Neural cell (in vitro differentiated cells): ENCODE data around the gene NOMO2. TPM values are rescaled to one million over a fixed set of nuclear protein-coding genes. Genes with fewer than 3 reads are reported as not detected.
"Not testable (repeated sequence)": the region's sequence is repeated elsewhere in the genome, so short reads cannot be mapped to it uniquely, and the experiment has no call there.

ENCODE experiments used
- H2AFZ ChIP-seq: fragments of 200-600, 300-800 bp; sonication (generic), shearing (Covaris generic); 2 replicates; pipeline ENCODE4 v1.6.0; 2014; ENCODE audit warnings: low read depth, mild to moderate bottlenecking, antibody characterized with exemption, low read length, moderate library complexity
- H3F3A ChIP-seq: fragments of 200-600 bp; shearing (Covaris generic); 2 replicates; pipeline ENCODE4 v1.6.1; 2016; ENCODE audit warnings: mild to moderate bottlenecking, moderate library complexity, mixed read lengths, antibody characterized with exemption, low read length; ENCODE audit not compliant: insufficient read depth, poor library complexity, severe bottlenecking
- H3K27ac ChIP-seq: fragments of 200-600, 300-800 bp; sonication (generic), shearing (Covaris generic); 2 replicates; pipeline ENCODE4 v1.5.1; 2014; ENCODE audit warnings: mild to moderate bottlenecking, low read length, moderate library complexity
- H3K27me3 ChIP-seq: fragments of 300-800, 200-600 bp; sonication (generic), shearing (Covaris generic); 2 replicates; pipeline ENCODE4 v1.6.0; 2014; ENCODE audit warnings: mild to moderate bottlenecking, low read depth, low read length, moderate library complexity; ENCODE audit not compliant: insufficient read depth
- H3K36me3 ChIP-seq: fragments of 300-800, 200-600 bp; sonication (generic), shearing (Covaris generic); 2 replicates; pipeline ENCODE4 v1.5.1; 2014; ENCODE audit warnings: mild to moderate bottlenecking, antibody characterized with exemption, low read length, moderate library complexity; ENCODE audit not compliant: insufficient read depth
- H3K4me2 ChIP-seq: fragments of 300-800, 200-600 bp; sonication (generic), shearing (Covaris generic); 2 replicates; pipeline ENCODE4 v1.6.0; 2014; ENCODE audit warnings: mild to moderate bottlenecking, low read length
- H3K4me3 ChIP-seq: fragments of 300-800, 200-600 bp; sonication (generic), shearing (Covaris generic); 2 replicates; pipeline ENCODE4 v1.5.1; 2014; ENCODE audit warnings: mild to moderate bottlenecking, low read length, moderate library complexity
- H3K79me2 ChIP-seq: fragments of 200-600 bp; shearing (Covaris generic); replicated peaks from 2 replicates; pipeline ENCODE4 v1.6.0; 2014; ENCODE audit warnings: mild to moderate bottlenecking, low read length, moderate library complexity; ENCODE audit not compliant: insufficient read depth
- H3K9ac ChIP-seq: fragments of 300-800, 200-600 bp; sonication (generic), shearing (Covaris generic); 2 replicates; pipeline ENCODE4 v1.6.1; 2016; ENCODE audit warnings: mild to moderate bottlenecking, low read length, mixed read lengths
- H3K9me2 ChIP-seq: fragments of 200-600 bp; shearing (Covaris generic); 2 replicates; pipeline ENCODE4 v1.6.1; 2016; ENCODE audit warnings: mild to moderate bottlenecking, low read length, mixed read lengths; ENCODE audit not compliant: insufficient read depth
- H3K9me3 ChIP-seq: fragments of 200-600, 300-800 bp; sonication (generic), shearing (Covaris generic); 2 replicates; pipeline ENCODE4 v1.6.1; 2016; ENCODE audit warnings: mild to moderate bottlenecking, mixed run types, low read length, moderate library complexity, mixed read lengths
- H4K20me1 ChIP-seq: fragments of 200-600 bp; shearing (Covaris generic); 2 replicates; pipeline ENCODE4 v1.6.1; 2016; ENCODE audit warnings: mild to moderate bottlenecking, mixed run types; ENCODE audit not compliant: insufficient read depth
- polyA plus RNA-seq: library from polyadenylated mRNA; depleted of rRNA; stranded (reverse); fragments of >200 nt; gene quantifications from 2 replicates; pipeline ENCODE4 v1.2.3, GENCODE V29; 2014

NOMO2 gene
- polyA plus RNA-seq, 1 donor from 2014 or later: 55.8 TPM

DNA sequence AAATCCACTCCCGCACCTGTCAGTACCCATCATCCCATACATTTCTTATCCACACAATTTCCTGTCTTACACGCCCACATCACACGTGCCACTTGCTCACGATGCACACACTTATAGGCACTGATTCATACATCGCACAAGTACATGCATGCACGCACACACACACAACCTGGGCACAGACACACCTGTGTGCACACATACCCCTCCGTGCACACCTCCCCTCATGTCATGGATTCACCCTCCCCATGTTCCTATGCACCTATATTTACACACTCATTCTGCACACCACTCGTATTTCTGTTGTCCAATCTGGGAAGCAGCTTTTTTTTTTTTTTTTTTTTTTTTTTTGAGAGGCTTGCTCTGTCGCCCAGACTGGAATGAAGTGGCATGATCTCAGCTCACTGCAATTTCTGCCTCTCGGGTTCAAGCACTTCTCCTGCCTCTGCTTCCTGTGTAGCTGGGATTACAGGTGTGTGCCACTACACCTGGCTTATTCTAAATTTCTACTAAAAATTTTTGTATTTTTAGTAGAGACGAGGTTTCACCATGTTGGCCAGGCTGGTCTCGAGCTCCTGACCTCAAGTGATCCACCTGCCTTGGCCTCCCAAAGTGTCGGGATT, 13.5 kb upstream of the NOMO2 start:
- H3K9ac ChIP-seq, H3K9me2 ChIP-seq, H3K27ac ChIP-seq, H3K4me2 ChIP-seq, H3F3A ChIP-seq, H3K27me3 ChIP-seq, H4K20me1 ChIP-seq, H3K4me3 ChIP-seq, H2AFZ ChIP-seq, H3K36me3 ChIP-seq, H3K79me2 ChIP-seq, H3K9me3 ChIP-seq: not testable (repeated sequence)

GRCh38 chr16:18573887-18574286, 12.0 kb upstream of the NOMO2 start:
- H3K27ac ChIP-seq, H3K4me3 ChIP-seq, H3K9ac ChIP-seq, H3K36me3 ChIP-seq, H3K4me2 ChIP-seq, H3K9me3 ChIP-seq, H3K27me3 ChIP-seq, H3F3A ChIP-seq, H2AFZ ChIP-seq, H3K9me2 ChIP-seq, H3K79me2 ChIP-seq, H4K20me1 ChIP-seq: not testable (repeated sequence)

DNA sequence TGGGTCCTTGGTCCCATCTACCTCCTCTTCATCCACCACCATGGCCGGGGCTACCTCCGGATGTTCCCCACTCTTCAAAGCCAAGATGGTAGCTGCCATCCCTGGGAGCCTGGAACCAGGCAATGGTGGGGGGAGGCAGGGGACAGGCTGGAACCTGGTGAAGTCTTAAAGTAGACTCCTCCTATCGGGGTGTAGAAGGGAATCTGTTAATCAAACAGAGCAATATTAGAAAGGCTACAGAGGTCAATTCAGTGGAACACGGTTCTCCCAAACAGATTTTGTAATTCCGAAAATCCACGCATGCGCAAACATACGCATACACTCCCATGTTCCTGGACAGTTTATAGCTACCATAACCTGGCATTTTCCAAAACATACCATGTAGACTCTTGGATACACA, 11.1 kb upstream of the NOMO2 start:
- H3K79me2 ChIP-seq, H3K27ac ChIP-seq, H3K9ac ChIP-seq, H3K36me3 ChIP-seq, H3K27me3 ChIP-seq, H2AFZ ChIP-seq, H3K4me2 ChIP-seq, H3K4me3 ChIP-seq, H3K9me2 ChIP-seq, H4K20me1 ChIP-seq, H3K9me3 ChIP-seq, H3F3A ChIP-seq: not testable (repeated sequence)

GRCh38 chr16:18571307-18571850, 9.5 kb upstream of the NOMO2 start:
- H2AFZ ChIP-seq, H3K9me3 ChIP-seq, H4K20me1 ChIP-seq, H3K4me3 ChIP-seq, H3K27ac ChIP-seq, H3K79me2 ChIP-seq, H3K27me3 ChIP-seq, H3K4me2 ChIP-seq, H3F3A ChIP-seq, H3K36me3 ChIP-seq, H3K9ac ChIP-seq, H3K9me2 ChIP-seq: not testable (repeated sequence)

- not testable (repeated sequence) for H3K4me2 ChIP-seq, H3K27ac ChIP-seq, H3K9me3 ChIP-seq, H3K79me2 ChIP-seq, H3K4me3 ChIP-seq, H3K27me3 ChIP-seq, H3K9me2 ChIP-seq, H2AFZ ChIP-seq, H3K9ac ChIP-seq, H4K20me1 ChIP-seq, H3K36me3 ChIP-seq, H3F3A ChIP-seq
Measured at GRCh38 chr16:18570529-18571306, 8.8 kb upstream of the NOMO2 start.

DNA sequence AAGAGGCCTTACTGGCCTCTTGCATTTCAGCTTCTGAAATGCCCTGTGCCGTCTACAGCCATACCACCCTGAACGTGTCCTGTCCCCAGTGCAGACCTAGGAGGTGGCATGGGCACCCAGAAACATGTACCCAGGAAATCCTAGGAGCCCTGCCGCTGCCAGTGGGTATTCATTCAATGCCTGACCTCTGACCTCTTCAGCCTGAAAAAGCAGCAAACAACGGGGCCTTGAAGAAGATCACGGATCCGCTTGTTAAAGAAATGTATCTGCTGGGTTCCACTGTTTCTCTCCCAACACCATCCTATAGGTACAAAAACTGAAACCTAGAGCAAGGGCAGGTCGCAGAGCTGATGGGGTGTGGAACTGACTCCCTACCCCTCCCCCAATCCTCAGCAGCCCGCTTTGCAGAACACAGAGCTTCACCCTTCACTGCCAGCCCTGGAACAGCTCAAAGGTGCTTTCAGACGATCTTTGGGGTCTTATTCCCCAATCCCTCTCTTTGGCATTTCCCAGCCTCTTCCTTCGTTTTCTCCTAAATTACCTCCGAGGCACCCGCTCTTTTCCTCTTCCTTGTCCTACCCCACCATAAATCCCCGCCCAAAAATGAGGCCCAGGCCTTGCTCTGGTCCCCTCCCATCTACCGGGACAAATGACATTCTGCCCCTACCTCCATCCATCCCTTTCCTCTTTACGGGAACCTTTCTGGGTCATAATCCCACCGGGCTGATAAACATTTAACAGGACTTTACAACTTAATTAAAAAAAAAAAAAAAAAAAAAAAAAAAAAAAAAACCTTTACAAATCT, 1.3 kb downstream of the NOMO2 start:
- not testable (repeated sequence) for H3K9me2 ChIP-seq, H3K36me3 ChIP-seq, H4K20me1 ChIP-seq, H3K9ac ChIP-seq, H3K27me3 ChIP-seq, H3K4me2 ChIP-seq, H3K9me3 ChIP-seq, H3K79me2 ChIP-seq, H3F3A ChIP-seq, H3K27ac ChIP-seq, H2AFZ ChIP-seq
- peak overlapping the region; percentile 57 for H3K4me3 ChIP-seq

DNA sequence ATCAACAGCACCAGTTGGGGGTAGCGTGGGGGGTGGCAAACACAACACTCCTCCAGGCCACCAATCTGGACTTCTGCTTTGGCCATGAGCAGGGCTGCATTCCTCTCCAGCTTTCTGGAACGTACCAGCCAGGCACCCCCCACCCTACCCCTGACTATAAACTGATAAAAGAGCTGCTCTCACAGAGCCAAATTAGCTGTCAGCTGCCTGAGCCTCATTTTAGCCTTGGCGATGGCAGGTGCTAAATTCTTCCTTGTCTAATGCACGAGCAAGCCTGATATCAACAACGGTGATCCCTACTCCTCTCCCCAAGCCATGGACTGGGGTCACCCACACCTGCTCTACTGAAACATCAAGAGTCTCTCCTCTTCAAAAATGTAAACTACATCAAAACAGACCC, 8.2 kb downstream of the NOMO2 start:
- H3F3A ChIP-seq, H3K79me2 ChIP-seq, H3K9ac ChIP-seq, H3K4me3 ChIP-seq, H3K27ac ChIP-seq, H3K4me2 ChIP-seq, H3K27me3 ChIP-seq, H4K20me1 ChIP-seq, H3K36me3 ChIP-seq, H3K9me3 ChIP-seq, H3K9me2 ChIP-seq, H2AFZ ChIP-seq: not testable (repeated sequence)
